ENCODE measurements around the gene TMEM106C. TPM values are rescaled to one million over a fixed set of nuclear protein-coding genes. Genes with fewer than 3 reads are reported as not detected.

The TMEM106C gene
- total RNA-seq, 1 experiment from 2014 or later = 99.4 TPM

DNA sequence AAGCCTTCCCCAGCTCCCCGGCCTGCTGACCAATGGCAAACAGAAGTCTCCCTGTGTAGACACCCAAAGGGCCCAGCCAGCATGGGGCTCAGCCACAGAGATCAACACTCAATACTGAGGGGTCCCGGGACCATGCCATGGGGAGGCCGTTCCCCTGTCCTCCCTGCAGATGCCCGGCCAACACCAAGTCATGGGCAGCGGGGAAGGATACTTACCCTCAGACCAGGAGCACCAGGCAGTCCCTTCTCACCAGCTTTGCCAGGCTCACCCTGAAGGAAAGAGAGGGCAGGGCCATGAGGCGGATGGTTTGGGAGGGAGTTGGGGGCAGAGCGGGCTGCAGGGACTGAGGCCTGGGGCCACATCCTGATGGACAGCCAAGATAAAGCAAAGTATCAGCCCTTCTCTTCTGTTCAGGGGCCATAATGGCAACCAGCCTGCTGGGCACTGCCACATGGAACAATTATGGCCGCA lies 21.0 kb downstream of the TMEM106C start:
- POLR2A ChIA-PET (ENCODE audit: unreplicated experiment) = no interaction called here
- CTCF ChIA-PET = no interaction called here
- TF ChIP-seq, protein P1, sequence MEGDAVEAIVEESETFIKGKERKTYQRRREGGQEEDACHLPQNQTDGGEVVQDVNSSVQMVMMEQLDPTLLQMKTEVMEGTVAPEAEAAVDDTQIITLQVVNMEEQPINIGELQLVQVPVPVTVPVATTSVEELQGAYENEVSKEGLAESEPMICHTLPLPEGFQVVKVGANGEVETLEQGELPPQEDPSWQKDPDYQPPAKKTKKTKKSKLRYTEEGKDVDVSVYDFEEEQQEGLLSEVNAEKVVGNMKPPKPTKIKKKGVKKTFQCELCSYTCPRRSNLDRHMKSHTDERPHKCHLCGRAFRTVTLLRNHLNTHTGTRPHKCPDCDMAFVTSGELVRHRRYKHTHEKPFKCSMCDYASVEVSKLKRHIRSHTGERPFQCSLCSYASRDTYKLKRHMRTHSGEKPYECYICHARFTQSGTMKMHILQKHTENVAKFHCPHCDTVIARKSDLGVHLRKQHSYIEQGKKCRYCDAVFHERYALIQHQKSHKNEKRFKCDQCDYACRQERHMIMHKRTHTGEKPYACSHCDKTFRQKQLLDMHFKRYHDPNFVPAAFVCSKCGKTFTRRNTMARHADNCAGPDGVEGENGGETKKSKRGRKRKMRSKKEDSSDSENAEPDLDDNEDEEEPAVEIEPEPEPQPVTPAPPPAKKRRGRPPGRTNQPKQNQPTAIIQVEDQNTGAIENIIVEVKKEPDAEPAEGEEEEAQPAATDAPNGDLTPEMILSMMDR (conservative IDR thresholded peaks at IDR 0.05) = no peak
- TF ChIP-seq EZH2 (IDR thresholded peaks at IDR 0.05; ENCODE audit: low read depth) = no peak
- H3K9me3 ChIP-seq (ENCODE audit: insufficient read depth, low read depth) = no peaks in the 10 kb centered on the region
- no peaks in the 10 kb centered on the region for H3K9me2 ChIP-seq (ENCODE audit: insufficient read depth)
- H2AFZ ChIP-seq = no peak overlapping the region
- no peaks in the 10 kb centered on the region for H4K20me1 ChIP-seq (ENCODE audit: insufficient read depth)
- no peak overlapping the region for H3K4me2 ChIP-seq
- intact Hi-C loops (cut with micrococcal nuclease; ENCODE audit: unreplicated experiment) = no loop called here
- no peak overlapping the region for H3K27ac ChIP-seq
- H3K36me3 ChIP-seq (ENCODE audit: low read depth) = no peaks in the 10 kb centered on the region
- no peaks in the 10 kb centered on the region for H3F3A ChIP-seq (ENCODE audit: insufficient read depth, low read depth)
- H3K4me3 ChIP-seq = no peak overlapping the region
- H3K27me3 ChIP-seq (ENCODE audit: insufficient read depth, low read depth) = peaks cover 79% of the 10 kb centered on the region
- H3K79me2 ChIP-seq (ENCODE audit: low read depth) = no peaks in the 10 kb centered on the region
- no peaks in the 10 kb centered on the region for H3K4me1 ChIP-seq (replicated peaks; ENCODE audit: insufficient read depth)
- DNase-seq = no peak
- no TSS peak for BruUV-seq (replicated peaks)

DNA sequence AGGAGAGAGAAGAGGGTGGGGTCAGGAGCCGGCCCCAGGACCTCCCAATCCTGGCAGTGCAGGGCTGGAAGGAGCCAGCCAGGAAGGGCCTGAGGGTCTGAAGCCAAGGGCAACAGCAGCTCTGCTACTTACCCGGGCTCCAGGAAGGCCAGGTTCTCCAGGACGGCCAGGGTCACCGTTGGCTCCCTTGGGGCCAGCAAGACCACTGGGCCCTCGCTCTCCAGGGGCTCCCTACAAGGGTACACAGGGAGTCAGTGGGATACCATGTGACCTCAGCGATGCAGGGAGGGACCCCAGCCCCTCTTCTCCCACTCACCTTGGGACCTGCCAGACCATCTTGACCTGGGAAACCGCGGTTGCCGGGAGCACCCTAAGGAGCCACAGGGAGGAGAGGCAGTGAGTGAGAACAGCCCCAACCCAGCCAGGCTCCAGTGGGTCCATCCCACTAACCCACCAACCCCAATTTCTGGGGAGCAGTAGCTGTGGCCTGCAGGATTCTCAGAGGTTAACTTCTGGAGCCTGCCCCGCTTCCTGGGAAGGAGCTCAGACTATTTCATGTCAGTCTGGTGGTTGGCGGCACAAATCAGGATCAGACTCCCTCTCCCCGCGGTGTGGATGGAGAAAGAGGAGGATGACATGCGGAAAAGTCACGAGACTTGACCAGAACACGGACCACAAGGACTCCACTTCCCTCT lies 22.3 kb downstream of the TMEM106C start:
- H4K20me1 ChIP-seq (ENCODE audit: insufficient read depth) = no peaks in the 10 kb centered on the region
- H3F3A ChIP-seq (ENCODE audit: insufficient read depth, low read depth) = no peaks in the 10 kb centered on the region
- no peak overlapping the region for H2AFZ ChIP-seq
- H3K9me3 ChIP-seq (ENCODE audit: insufficient read depth, low read depth) = no peaks in the 10 kb centered on the region
- no peaks in the 10 kb centered on the region for H3K79me2 ChIP-seq (ENCODE audit: low read depth)
- intact Hi-C loops (cut with micrococcal nuclease; ENCODE audit: unreplicated experiment) = no loop called here
- no peak overlapping the region for H3K4me2 ChIP-seq
- no TSS peak for BruUV-seq (replicated peaks)
- no peaks in the 10 kb centered on the region for H3K9me2 ChIP-seq (ENCODE audit: insufficient read depth)
- peaks cover 71% of the 10 kb centered on the region for H3K27me3 ChIP-seq (ENCODE audit: insufficient read depth, low read depth)
- no peaks in the 10 kb centered on the region for H3K36me3 ChIP-seq (ENCODE audit: low read depth)
- DNase-seq = no peak
- H3K4me3 ChIP-seq = no peak overlapping the region
- no peaks in the 10 kb centered on the region for H3K4me1 ChIP-seq (replicated peaks; ENCODE audit: insufficient read depth)
- no peak overlapping the region for H3K27ac ChIP-seq
- CTCF ChIA-PET = no interaction called here
- TF ChIP-seq EZH2 (IDR thresholded peaks at IDR 0.05; ENCODE audit: low read depth) = no peak
- POLR2A ChIA-PET (ENCODE audit: unreplicated experiment) = no interaction called here

DNA sequence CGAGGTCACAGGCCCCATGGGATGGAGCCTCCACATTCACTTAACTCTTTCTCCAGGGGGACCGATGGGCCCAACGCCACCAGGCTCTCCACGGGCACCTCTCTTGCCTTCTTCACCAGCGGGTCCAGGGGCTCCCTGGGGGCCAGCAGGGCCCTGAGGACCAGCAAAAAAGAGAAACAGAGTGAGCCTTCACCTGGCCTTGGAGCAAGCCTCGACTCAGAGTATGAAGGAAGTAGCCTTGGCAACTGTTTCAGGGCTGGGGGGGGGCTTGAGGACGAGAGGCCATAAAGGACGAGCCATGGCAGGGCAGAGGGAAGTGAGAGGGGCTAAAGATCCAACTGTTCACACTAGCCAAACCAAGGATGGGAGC lies 22.9 kb downstream of the TMEM106C start:
- ChIA-PET POLR2A (ENCODE audit: unreplicated experiment) (no interaction called here), CTCF (no interaction called here)
- Histone ChIP-seq H3K79me2 (ENCODE audit: low read depth) (no peaks in the 10 kb centered on the region), H3K27ac (no peak overlapping the region), H3K9me3 (ENCODE audit: insufficient read depth, low read depth) (no peaks in the 10 kb centered on the region), H3K27me3 (ENCODE audit: insufficient read depth, low read depth) (peaks cover 69% of the 10 kb centered on the region), H4K20me1 (ENCODE audit: insufficient read depth) (no peaks in the 10 kb centered on the region), H3K4me3 (no peak overlapping the region), H3K36me3 (ENCODE audit: low read depth) (no peaks in the 10 kb centered on the region), H3K4me1 (replicated peaks; ENCODE audit: insufficient read depth) (no peaks in the 10 kb centered on the region), H3F3A (ENCODE audit: insufficient read depth, low read depth) (no peaks in the 10 kb centered on the region), H2AFZ (no peak overlapping the region), H3K4me2 (no peak overlapping the region), H3K9me2 (ENCODE audit: insufficient read depth) (no peaks in the 10 kb centered on the region)
- no TSS peak for BruUV-seq (replicated peaks)
- no peak for DNase-seq
- intact Hi-C loops (cut with micrococcal nuclease; ENCODE audit: unreplicated experiment) = no loop called here
- TF ChIP-seq, protein P1 (conservative IDR thresholded peaks at IDR 0.05) = no peak
- no peak for TF ChIP-seq EZH2 (IDR thresholded peaks at IDR 0.05; ENCODE audit: low read depth)

DNA sequence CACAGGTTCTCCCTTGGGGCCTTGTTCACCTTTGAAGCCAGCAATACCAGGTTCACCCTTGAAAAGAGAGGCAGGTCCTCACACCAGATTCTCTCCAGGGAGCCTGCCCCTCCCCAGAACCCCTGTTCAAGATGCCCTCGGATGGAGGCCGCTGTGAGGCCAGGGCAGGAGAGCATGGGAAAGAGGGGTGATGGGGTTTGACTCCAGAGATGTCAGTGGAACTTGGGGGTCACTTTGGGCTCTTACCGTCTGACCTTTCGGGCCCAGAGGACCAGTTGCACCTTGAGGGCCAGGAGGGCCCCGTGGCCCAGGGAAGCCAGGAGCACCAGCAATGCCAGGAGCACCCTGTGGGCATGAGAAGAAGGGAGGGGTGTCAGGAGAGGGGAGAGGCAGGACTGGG lies 23.4 kb downstream of the TMEM106C start:
- Histone ChIP-seq H3K79me2 (ENCODE audit: low read depth) (no peaks in the 10 kb centered on the region), H2AFZ (no peak overlapping the region), H3K27me3 (ENCODE audit: insufficient read depth, low read depth) (peaks cover 67% of the 10 kb centered on the region), H3K9me3 (ENCODE audit: insufficient read depth, low read depth) (no peaks in the 10 kb centered on the region), H3F3A (ENCODE audit: insufficient read depth, low read depth) (no peaks in the 10 kb centered on the region), H3K27ac (no peak overlapping the region), H3K4me1 (replicated peaks; ENCODE audit: insufficient read depth) (no peaks in the 10 kb centered on the region), H3K36me3 (ENCODE audit: low read depth) (no peaks in the 10 kb centered on the region), H3K4me2 (no peak overlapping the region), H3K4me3 (no peak overlapping the region), H4K20me1 (ENCODE audit: insufficient read depth) (no peaks in the 10 kb centered on the region), H3K9me2 (ENCODE audit: insufficient read depth) (no peaks in the 10 kb centered on the region)
- no peak for DNase-seq
- ChIA-PET CTCF (no interaction called here), POLR2A (ENCODE audit: unreplicated experiment) (no interaction called here)
- no TSS peak for BruUV-seq (replicated peaks)
- TF ChIP-seq EZH2 (IDR thresholded peaks at IDR 0.05; ENCODE audit: low read depth) = no peak
- TF ChIP-seq, protein P1 (conservative IDR thresholded peaks at IDR 0.05) = no peak
- intact Hi-C loops (cut with micrococcal nuclease; ENCODE audit: unreplicated experiment) = no loop called here
